K562 (cell line): ENCODE measurements around the gene SYN1. TPM values are rescaled to one million over a fixed set of nuclear protein-coding genes. Genes with fewer than 3 reads are reported as not detected.

ENCODE experiments used
- ATF4 ChIP-seq: fragments of 450-650 bp; formaldehyde crosslinking; IDR thresholded peaks from 2 replicates; pipeline ENCODE4 v1.4.0; 2022; ENCODE audit warnings: mild to moderate bottlenecking, moderate library complexity
- CBX3 ChIP-seq, 2 experiments: IDR thresholded peaks; 1 replicate in 1 of 2; 2 replicates in 1 of 2; pipeline ENCODE4 v1.6.1; 2012; ENCODE audit warnings: inconsistent platforms in 2 of 2, low read length in 2 of 2, borderline replicate concordance in 1 of 2, control low read depth in 1 of 2
- CXXC5 ChIP-seq: fragments of 250-450 bp; sonication (Bioruptor Pico); IDR thresholded peaks from 2 replicates; pipeline ENCODE4 v1.8.0; 2022; ENCODE audit warnings: inconsistent platforms, mild to moderate bottlenecking, moderate library complexity
- HEY1 ChIP-seq: fragments of 250-450 bp; sonication (Bioruptor Pico); IDR thresholded peaks from 2 replicates; pipeline ENCODE4 v1.5.0; 2020; ENCODE audit warnings: mild to moderate bottlenecking, moderate library complexity, borderline replicate concordance
- MGA ChIP-seq: fragments of 450-650 bp; IDR thresholded peaks from 2 replicates; pipeline ENCODE4 v1.6.1; 2016; ENCODE audit warnings: mild to moderate bottlenecking, moderate library complexity
- RBM25 ChIP-seq: fragments of 200-400 bp; formaldehyde crosslinking; IDR thresholded peaks from 2 replicates; pipeline ENCODE4 v1.6.1; 2018; ENCODE audit warnings: low read length, low read depth, moderate library complexity; ENCODE audit not compliant: severe bottlenecking
- ZKSCAN3 ChIP-seq: fragments of 250-450 bp; sonication (Bioruptor Pico); IDR thresholded peaks from 2 replicates; pipeline ENCODE4 v1.4.0; 2020
- ZNF133 ChIP-seq: fragments of 250-450 bp; sonication (Bioruptor Pico); IDR thresholded peaks from 2 replicates; pipeline ENCODE4 v1.4.0; 2020; ENCODE audit warnings: mild to moderate bottlenecking
- ZNF395 ChIP-seq: fragments of 200-800 bp; sonication (Bioruptor generic); IDR thresholded peaks from 2 replicates; pipeline ENCODE4 v1.6.1; 2017; ENCODE audit warnings: missing genetic modification characterization, missing compliant biosample characterization
- polyA plus RNA-seq, 8 experiments: library from polyadenylated mRNA; depleted of rRNA in 4 of 8; stranded (reverse) in 5 of 8; unstranded in 3 of 8; fragments of >200 nt; fragmentation: Nextera tagmentation in 2 of 8; fragmentation: Illumina TruSeq in 1 of 8; extraction: Ambion mirVana in 2 of 8; extraction: Trizol in 1 of 8; gene quantifications; 2 replicates each; pipeline versions ENCODE4 v1.2.1 to v1.2.3, GENCODE V29; 2011 to 2014; ENCODE audit warnings: inconsistent platforms in 1 of 8, missing spikeins in 1 of 8
- total RNA-seq, 7 experiments: library from RNA; depleted of rRNA in 6 of 7; stranded (reverse); fragments of >200 nt in 6 of 7; fragmentation: Illumina TruSeq in 2 of 7; extraction: Trizol in 2 of 7; gene quantifications; 2 replicates each; pipeline versions ENCODE4 v1.2.1 to v1.2.3, GENCODE V29; 2011 to 2021; ENCODE audit warnings: low replicate concordance in 1 of 7
- TF ChIP-seq, protein P1 (sequence below): fragments of 450-650 bp; IDR thresholded peaks from 2 replicates; pipeline ENCODE4 v1.6.1; 2016; ENCODE audit warnings: missing biosample characterization, missing genetic modification characterization

Gene SYN1
- total and polyA plus RNA-seq, 9 of the 15 experiments (the other 6 are each of a cell fraction or from before 2014, with no cell fraction given), result 0.01 to 0.28 (median 0.18) TPM; not detected in 2

DNA sequence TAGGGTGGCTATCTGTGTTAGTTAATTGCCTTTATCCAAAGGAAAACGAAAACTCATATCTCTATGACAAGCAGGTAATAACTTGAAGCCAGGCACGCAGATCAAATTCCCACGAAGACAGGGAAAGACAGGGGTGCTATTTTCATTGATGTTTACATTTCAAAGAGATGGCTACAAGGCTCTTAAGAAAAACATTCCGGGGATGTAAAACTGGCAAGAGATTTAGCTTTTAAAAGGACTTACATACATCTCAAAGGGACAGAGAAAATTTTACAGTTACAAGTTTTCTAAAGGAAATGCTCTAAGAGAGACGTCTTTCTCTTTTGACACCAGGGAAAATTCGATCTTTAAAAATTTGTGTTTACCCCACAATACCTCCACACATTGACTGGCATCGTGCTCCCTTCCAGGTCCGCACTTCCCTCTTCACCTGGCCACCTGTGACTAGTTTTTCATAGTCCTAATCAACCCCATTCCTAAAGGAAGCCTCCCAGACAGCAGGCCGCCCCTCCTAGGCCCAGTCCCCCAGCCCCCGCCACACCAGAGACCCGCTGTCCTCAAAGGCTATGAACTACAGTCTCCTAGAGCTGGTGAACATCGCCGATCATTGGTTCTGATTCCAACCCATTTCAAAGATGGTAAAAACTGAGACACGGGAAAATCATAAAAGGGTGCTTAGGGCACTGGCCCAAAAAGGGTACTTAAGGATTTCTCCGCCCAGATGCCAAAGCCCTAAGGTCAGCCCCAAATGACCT lies 59.3 kb downstream of the SYN1 start (continued):
- TF ChIP-seq, protein P1, sequence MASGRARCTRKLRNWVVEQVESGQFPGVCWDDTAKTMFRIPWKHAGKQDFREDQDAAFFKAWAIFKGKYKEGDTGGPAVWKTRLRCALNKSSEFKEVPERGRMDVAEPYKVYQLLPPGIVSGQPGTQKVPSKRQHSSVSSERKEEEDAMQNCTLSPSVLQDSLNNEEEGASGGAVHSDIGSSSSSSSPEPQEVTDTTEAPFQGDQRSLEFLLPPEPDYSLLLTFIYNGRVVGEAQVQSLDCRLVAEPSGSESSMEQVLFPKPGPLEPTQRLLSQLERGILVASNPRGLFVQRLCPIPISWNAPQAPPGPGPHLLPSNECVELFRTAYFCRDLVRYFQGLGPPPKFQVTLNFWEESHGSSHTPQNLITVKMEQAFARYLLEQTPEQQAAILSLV (tag), result no peak
- TF ChIP-seq ZNF395 (CRISPR knock-in tag) (no peak), CBX3 (IDR thresholded peaks at IDR 0.05; ENCODE audit: borderline replicate concordance in 1 of 2, low read length in 2 of 2) (peak in 1 of 2 experiments; percentile 54; a peak in 1 of 3 replicates), ZNF133 (CRISPR knock-in tag) (no peak), CXXC5 (CRISPR knock-in tag) (no peak), MGA (peak; percentile 15), HEY1 (CRISPR knock-in tag) (no peak), ATF4 (CRISPR knock-in tag) (no peak), RBM25 (peak; percentile 89), ZKSCAN3 (CRISPR knock-in tag) (no peak)
